ENCODE measurements around the gene MAP2K7.
A peak's percentile ranks its signal among the peaks of the same experiment; 100 is the strongest.

MAP2K7 gene

GRCh38 chr19:7868326-7868670 is 35.4 kb upstream of the MAP2K7 start:
- TF ChIP-seq CTCF (IDR thresholded peaks at IDR 0.05; ENCODE audit: low read depth, low read length) = no peak
- no peak overlapping the region for H3K4me3 ChIP-seq (replicated peaks in 1 of 2; ENCODE audit: low read depth in 2 of 2, low read length in 2 of 2)
- DNase-seq (ENCODE audit: low read depth in 2 of 2) = no peak

- peak; percentile 57 to 67 for DNase-seq (ENCODE audit: low read depth in 2 of 2)
- peak overlapping the region; percentile 32 to 35 for H3K4me3 ChIP-seq (replicated peaks in 1 of 2; ENCODE audit: low read depth in 2 of 2, low read length in 2 of 2)
- TF ChIP-seq CTCF (IDR thresholded peaks at IDR 0.05; ENCODE audit: low read depth, low read length) = peak; percentile 27
Observed at GRCh38 chr19:7868671-7869452, 34.8 kb upstream of the MAP2K7 start.

GRCh38 chr19:7869453-7869909 is 34.2 kb upstream of the MAP2K7 start:
- H3K4me3 ChIP-seq (replicated peaks in 1 of 2; ENCODE audit: low read depth in 2 of 2, low read length in 2 of 2) = peak overlapping the region; percentile 32 to 35
- TF ChIP-seq CTCF (IDR thresholded peaks at IDR 0.05; ENCODE audit: low read depth, low read length) = no peak
- DNase-seq (ENCODE audit: low read depth in 2 of 2) = peak; percentile 47 to 49

GRCh38 chr19:7869910-7870511 is 33.7 kb upstream of the MAP2K7 start:
- DNase-seq (ENCODE audit: low read depth in 2 of 2) = peak; percentile 19 to 31
- TF ChIP-seq CTCF (IDR thresholded peaks at IDR 0.05; ENCODE audit: low read depth, low read length) = no peak
- peak overlapping the region in 1 of 2 donors; percentile 35 for H3K4me3 ChIP-seq (replicated peaks in 1 of 2; ENCODE audit: low read depth in 2 of 2, low read length in 2 of 2)

- no peak for TF ChIP-seq CTCF (IDR thresholded peaks at IDR 0.05; ENCODE audit: low read depth, low read length)
- peak; percentile 48 to 51 for DNase-seq (ENCODE audit: low read depth in 2 of 2)
- H3K4me3 ChIP-seq (replicated peaks in 1 of 2; ENCODE audit: low read depth in 2 of 2, low read length in 2 of 2) = no peak overlapping the region
Observed at GRCh38 chr19:7870571-7871436, 32.9 kb upstream of the MAP2K7 start.

GRCh38 chr19:7871437-7872305 is 32.0 kb upstream of the MAP2K7 start:
- peak; percentile 97 for DNase-seq (ENCODE audit: low read depth in 2 of 2)
- no peak for TF ChIP-seq CTCF (IDR thresholded peaks at IDR 0.05; ENCODE audit: low read depth, low read length)
- H3K4me3 ChIP-seq (replicated peaks in 1 of 2; ENCODE audit: low read depth in 2 of 2, low read length in 2 of 2) = peak overlapping the region; percentile 31 to 40
